HG03135 (cell line): ENCODE results near the gene ASB16.

Experiments
- ATAC-seq: cut with Tn5 transposase; IDR thresholded peaks from one replicate; pipeline ENCODE4 v1.9.1; 2021; ENCODE audit warnings: mild to moderate bottlenecking, moderate library complexity; ENCODE audit not compliant: unreplicated experiment

The ASB16 gene

GRCh38 chr17:44188576-44189403 lies 18.3 kb downstream of the ASB16 start:
- no peak for ATAC-seq

GRCh38 chr17:44190481-44190880 lies 20.0 kb downstream of the ASB16 start:
- no peak for ATAC-seq

GRCh38 chr17:44191369-44191768 lies 20.9 kb downstream of the ASB16 start:
- ATAC-seq: no peak

- no peak for ATAC-seq
These were observed 21.5 kb downstream of the ASB16 start for GRCh38 chr17:44191941-44192496.

GRCh38 chr17:44192750-44193149 lies 22.2 kb downstream of the ASB16 start:
- ATAC-seq: no peak

GRCh38 chr17:44193326-44194084 lies 23.0 kb downstream of the ASB16 start:
- no peak for ATAC-seq

- ATAC-seq: no peak
These were observed 26.6 kb downstream of the ASB16 start for GRCh38 chr17:44197107-44197506.

- ATAC-seq: no peak
These were observed 27.6 kb downstream of the ASB16 start for GRCh38 chr17:44197980-44198720.

GRCh38 chr17:44198721-44199552 lies 28.4 kb downstream of the ASB16 start:
- ATAC-seq: peak; percentile 26

GRCh38 chr17:44199553-44200477 lies 29.3 kb downstream of the ASB16 start, which contains the start of gene ATXN7L3:
ATXN7L3 (minus strand) TSS chr17:44199884; CDS start chr17:44198070, 1,814 bp downstream.
- ATAC-seq: peak; percentile 58

- peak; percentile 0 for ATAC-seq
These were observed 30.1 kb downstream of the ASB16 start for GRCh38 chr17:44200478-44201155.

- ATAC-seq: no peak
These were observed 32.3 kb downstream of the ASB16 start for GRCh38 chr17:44202756-44203155.

- ATAC-seq: no peak
These were observed 33.4 kb downstream of the ASB16 start for GRCh38 chr17:44203731-44204440.

GRCh38 chr17:44204441-44204882 lies 34.0 kb downstream of the ASB16 start:
- ATAC-seq: no peak

GRCh38 chr17:44205962-44206824 lies 35.7 kb downstream of the ASB16 start:
- ATAC-seq: no peak

- no peak for ATAC-seq
These were observed 36.3 kb downstream of the ASB16 start for GRCh38 chr17:44206825-44207155.

- ATAC-seq: no peak
These were observed 36.8 kb downstream of the ASB16 start for GRCh38 chr17:44207319-44207718.
